Epithelial cell of proximal tubule (primary cell): ENCODE data around the gene TMEM270. TPM values are rescaled to one million over a fixed set of nuclear protein-coding genes. Genes with fewer than 3 reads are reported as not detected.

Experiments
- DNase-seq: peaks from one replicate; pipeline ENCODE4 v3.0.0-alpha.2; 2011; ENCODE audit warnings: low read depth
- H3K4me3 ChIP-seq: 2 replicates; pipeline ENCODE4 v1.5.1; 2011; ENCODE audit warnings: low read depth, mild to moderate bottlenecking, low read length
- total RNA-seq: library from RNA; depleted of rRNA; stranded (reverse); fragments of >200 nt; gene quantifications from 2 replicates; pipeline ENCODE4 v1.2.3, GENCODE V29; 2015
- TF ChIP-seq, protein P1 (sequence below): conservative IDR thresholded peaks from 2 replicates; pipeline ENCODE4 v1.5.1; 2012; ENCODE audit warnings: low read depth, mild to moderate bottlenecking, low read length

Gene TMEM270
- total RNA-seq, 1 donor from 2014 or later: not detected

DNA sequence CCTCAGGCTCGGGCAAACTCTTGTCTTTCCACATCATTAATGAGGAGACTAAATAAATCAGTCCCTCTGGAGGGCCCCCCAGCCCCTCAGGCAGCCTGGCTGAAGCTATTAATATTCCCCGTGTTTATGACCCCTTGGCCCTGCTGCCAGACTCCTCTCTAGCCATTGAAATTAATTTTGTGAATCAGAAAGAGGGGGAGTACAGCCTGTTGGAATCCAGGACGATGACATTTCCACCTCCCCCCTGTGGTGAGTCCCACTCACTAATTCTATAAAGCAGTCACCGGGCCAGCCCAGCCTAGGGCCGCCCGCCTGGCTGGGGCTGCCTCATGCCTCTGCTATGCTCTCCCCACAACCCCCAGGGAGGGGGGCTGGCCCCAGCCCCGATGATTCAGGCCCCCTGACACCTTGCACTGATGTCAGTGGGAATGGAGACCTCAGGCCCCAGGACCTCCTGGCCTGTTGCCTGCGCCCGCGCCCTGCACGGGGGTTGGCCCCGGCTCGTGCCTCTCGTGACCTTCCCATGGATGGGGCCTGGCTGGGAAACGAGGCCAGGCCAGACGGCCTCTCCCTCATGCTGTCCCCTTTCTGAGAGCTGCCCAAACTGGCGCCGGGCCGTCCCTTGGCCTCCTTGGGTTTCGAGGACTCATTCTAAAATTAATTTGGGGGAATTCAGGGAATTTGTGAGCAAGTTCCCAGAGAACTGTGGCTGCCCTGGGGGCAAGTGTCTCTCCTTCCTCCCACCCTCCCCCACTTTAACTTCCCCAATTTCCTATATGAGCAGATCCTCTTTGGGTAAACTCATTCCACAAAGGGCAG, 34.0 kb downstream of the TMEM270 start:
- TF ChIP-seq, protein P1, sequence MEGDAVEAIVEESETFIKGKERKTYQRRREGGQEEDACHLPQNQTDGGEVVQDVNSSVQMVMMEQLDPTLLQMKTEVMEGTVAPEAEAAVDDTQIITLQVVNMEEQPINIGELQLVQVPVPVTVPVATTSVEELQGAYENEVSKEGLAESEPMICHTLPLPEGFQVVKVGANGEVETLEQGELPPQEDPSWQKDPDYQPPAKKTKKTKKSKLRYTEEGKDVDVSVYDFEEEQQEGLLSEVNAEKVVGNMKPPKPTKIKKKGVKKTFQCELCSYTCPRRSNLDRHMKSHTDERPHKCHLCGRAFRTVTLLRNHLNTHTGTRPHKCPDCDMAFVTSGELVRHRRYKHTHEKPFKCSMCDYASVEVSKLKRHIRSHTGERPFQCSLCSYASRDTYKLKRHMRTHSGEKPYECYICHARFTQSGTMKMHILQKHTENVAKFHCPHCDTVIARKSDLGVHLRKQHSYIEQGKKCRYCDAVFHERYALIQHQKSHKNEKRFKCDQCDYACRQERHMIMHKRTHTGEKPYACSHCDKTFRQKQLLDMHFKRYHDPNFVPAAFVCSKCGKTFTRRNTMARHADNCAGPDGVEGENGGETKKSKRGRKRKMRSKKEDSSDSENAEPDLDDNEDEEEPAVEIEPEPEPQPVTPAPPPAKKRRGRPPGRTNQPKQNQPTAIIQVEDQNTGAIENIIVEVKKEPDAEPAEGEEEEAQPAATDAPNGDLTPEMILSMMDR: no peak
- H3K4me3 ChIP-seq: no peak overlapping the region
- no peak for DNase-seq

- DNase-seq: no peak
- TF ChIP-seq, protein P1: no peak
- no peak overlapping the region for H3K4me3 ChIP-seq
Observed at GRCh38 chr7:73895626-73896025, 34.7 kb downstream of the TMEM270 start.

DNA sequence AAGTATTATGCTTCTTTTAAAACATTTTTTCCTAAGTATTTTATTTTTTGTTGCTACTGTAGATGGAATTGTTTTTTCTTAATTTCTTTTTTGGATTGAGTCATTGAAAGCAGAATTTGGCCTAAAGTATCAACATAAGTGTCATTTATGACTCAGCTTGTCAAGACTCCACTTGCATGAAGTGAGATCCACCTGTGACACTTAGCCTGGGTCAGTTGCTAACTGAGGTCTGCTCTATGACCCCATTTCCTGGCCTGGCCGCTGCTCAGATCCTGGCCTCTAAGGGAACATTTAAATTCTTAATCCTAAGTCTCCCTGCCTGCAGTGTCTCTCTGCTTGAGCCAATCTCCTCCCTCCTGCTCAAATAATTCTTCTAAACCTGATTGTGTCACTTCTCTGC, 35.5 kb downstream of the TMEM270 start:
- no peak overlapping the region for H3K4me3 ChIP-seq
- TF ChIP-seq, protein P1: no peak
- DNase-seq: no peak

DNA sequence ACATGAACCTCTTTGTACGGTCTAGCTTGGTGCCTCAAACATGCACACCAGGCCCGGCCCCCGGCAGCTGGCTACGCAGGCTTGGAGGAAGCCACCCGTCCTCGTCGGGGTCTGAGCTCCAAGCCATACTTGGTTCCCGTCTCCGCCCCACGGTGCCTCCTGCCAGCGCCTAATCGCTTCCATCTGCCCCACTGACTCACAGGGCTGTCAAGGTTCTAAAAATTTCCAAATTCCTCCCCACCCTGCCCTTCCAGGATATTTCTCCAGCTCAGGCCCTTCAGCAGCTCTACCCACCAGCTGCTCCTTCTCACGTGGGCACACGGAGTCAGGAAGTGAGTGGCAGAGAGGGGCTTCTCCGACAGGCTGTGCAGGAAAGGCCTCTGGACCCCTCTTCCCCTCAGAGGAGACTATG, 38.8 kb downstream of the TMEM270 start:
- DNase-seq: no peak
- no peak overlapping the region for H3K4me3 ChIP-seq
- TF ChIP-seq, protein P1: no peak

- no peak overlapping the region for H3K4me3 ChIP-seq
- TF ChIP-seq, protein P1: no peak
- no peak for DNase-seq
Observed at GRCh38 chr7:73900286-73900685, 39.3 kb downstream of the TMEM270 start.

DNA sequence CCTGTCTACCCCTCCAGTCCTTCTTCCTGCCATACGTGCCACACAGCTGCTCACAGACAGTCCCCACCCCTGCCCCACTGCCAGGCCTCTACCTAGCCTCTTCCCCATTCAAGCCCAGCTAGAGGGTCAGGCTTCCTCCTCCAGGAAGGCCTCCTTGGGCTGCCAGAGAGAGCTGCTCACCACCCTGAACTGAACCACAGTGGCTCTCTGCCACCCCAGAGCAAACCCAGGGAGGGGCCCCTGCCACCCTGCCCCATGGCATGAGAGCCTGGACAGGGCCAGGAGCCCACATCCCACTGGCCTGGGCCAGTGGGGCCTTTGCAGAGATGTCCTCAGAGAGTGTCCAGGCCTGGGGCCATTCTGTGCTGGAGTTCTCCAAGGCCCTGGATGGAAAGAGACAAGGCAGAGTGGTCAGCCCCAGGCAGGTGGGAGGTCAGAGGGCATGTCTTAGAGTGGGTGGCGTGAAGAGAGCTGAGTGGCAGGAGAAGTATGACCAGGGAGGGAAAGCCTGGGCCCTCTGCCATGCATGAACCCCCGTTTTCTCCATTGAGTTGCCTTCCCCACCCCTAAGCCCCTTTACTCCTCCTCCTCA, 40.4 kb downstream of the TMEM270 start:
- H3K4me3 ChIP-seq: no peak overlapping the region
- TF ChIP-seq, protein P1: no peak
- no peak for DNase-seq
